ENCODE data around the gene MRLN. TPM values are rescaled to one million over a fixed set of nuclear protein-coding genes. Genes with fewer than 3 reads are reported as not detected.
"Not testable (repeated sequence)": the region's sequence is repeated elsewhere in the genome, so short reads cannot be mapped to it uniquely, and the experiment has no call there.

MRLN gene
- total RNA-seq, 2 experiments from 2014 or later: 0.56 TPM; not detected in 1

DNA sequence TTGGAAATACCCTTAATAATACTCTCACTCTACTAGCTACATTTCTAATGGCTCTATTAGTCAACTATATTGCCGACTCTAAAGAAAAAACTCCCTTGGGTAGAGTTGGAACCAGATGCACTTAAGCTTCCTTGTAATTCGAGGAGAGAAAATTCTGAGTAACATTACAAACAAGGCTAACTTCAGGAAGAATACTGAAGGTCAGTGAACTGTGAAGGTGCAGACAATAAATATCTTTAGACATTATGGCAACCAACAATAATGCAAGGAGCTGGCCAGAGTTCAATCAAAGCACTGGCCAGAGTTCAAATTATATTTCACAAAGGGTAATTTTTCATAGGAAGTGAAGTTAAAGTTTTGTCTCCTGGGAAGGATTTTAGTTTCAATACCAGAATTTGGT, 40.7 kb upstream of the MRLN start:
- ChIA-PET POLR2A (no interaction called here), CTCF (interaction anchor here (0.5 kb wide), 1 partner anchor 306 kb away, joined by 4 read pairs; no protein-coding TSS in a partner anchor)
- H3K9me3 Mint-ChIP-seq: no peaks in the 10 kb centered on the region
- peaks cover 98% of the 10 kb centered on the region for H3K36me3 Mint-ChIP-seq (ENCODE audit: low read depth)
- no peak overlapping the region for H3K4me3 ChIP-seq (ENCODE audit: low read length)
- H3K27me3 ChIP-seq (ENCODE audit: control insufficient read depth in 1 of 2, insufficient read depth in 2 of 2, low read length in 2 of 2): no peaks in the 10 kb centered on the region
- no peak for TF ChIP-seq CTCF (IDR thresholded peaks at IDR 0.05)
- no peaks in the 10 kb centered on the region for H3K9me3 ChIP-seq (ENCODE audit: control insufficient read depth in 1 of 2, insufficient read depth in 1 of 2, low read length in 2 of 2)
- intact Hi-C loops (cut with DNase I, micrococcal nuclease): no loop called here
- H3K4me1 ChIP-seq (ENCODE audit: insufficient read depth, low read length): no peaks in the 10 kb centered on the region
- H3K36me3 ChIP-seq (ENCODE audit: insufficient read depth, low read length): peaks cover 46% of the 10 kb centered on the region
- no peaks in the 10 kb centered on the region for H3K4me1 Mint-ChIP-seq (ENCODE audit: low read depth)
- H3K27me3 Mint-ChIP-seq: no peaks in the 10 kb centered on the region
- no peak for DNase-seq
- H3K4me3 Mint-ChIP-seq: no peak overlapping the region
- H3K27ac Mint-ChIP-seq: no peak overlapping the region
- no peak overlapping the region for H3K27ac ChIP-seq (ENCODE audit: low read depth in 1 of 2, low read length in 2 of 2)
- ATAC-seq (ENCODE audit: poor library complexity): no peak

GRCh38 chr10:59792812-59793211, 39.6 kb upstream of the MRLN start:
- TF ChIP-seq CTCF (IDR thresholded peaks at IDR 0.05): no peak
- Histone ChIP-seq H3K27me3 (ENCODE audit: control insufficient read depth in 1 of 2, insufficient read depth in 2 of 2, low read length in 2 of 2) (no peaks in the 10 kb centered on the region), H3K9me3 (ENCODE audit: control insufficient read depth in 1 of 2, insufficient read depth in 1 of 2, low read length in 2 of 2) (no peaks in the 10 kb centered on the region), H3K36me3 (ENCODE audit: insufficient read depth, low read length) (peaks cover 46% of the 10 kb centered on the region), H3K4me3 (ENCODE audit: low read length) (no peak overlapping the region), H3K27ac (ENCODE audit: low read depth in 1 of 2, low read length in 2 of 2) (no peak overlapping the region), H3K4me1 (ENCODE audit: insufficient read depth, low read length) (no peaks in the 10 kb centered on the region)
- no peaks in the 10 kb centered on the region for H3K27me3 Mint-ChIP-seq
- peaks cover 89% of the 10 kb centered on the region for H3K36me3 Mint-ChIP-seq (ENCODE audit: low read depth)
- no peak overlapping the region for H3K4me3 Mint-ChIP-seq
- ChIA-PET CTCF (no interaction called here), POLR2A (no interaction called here)
- H3K9me3 Mint-ChIP-seq: no peaks in the 10 kb centered on the region
- DNase-seq: no peak
- intact Hi-C loops (cut with DNase I, micrococcal nuclease): no loop called here
- ATAC-seq (ENCODE audit: poor library complexity): no peak
- no peaks in the 10 kb centered on the region for H3K4me1 Mint-ChIP-seq (ENCODE audit: low read depth)
- H3K27ac Mint-ChIP-seq: no peak overlapping the region

- H3K4me1 Mint-ChIP-seq (ENCODE audit: low read depth): no peaks in the 10 kb centered on the region
- peaks cover 77% of the 10 kb centered on the region for H3K36me3 Mint-ChIP-seq (ENCODE audit: low read depth)
These were observed 38.3 kb upstream of the MRLN start for GRCh38 chr10:59791601-59792000.

GRCh38 chr10:59790080-59790479, 36.8 kb upstream of the MRLN start:
- H3K4me3 ChIP-seq (ENCODE audit: low read length); H3K9me3 Mint-ChIP-seq; CTCF ChIA-PET; H3K4me3 Mint-ChIP-seq; DNase-seq; H3K27me3 ChIP-seq (ENCODE audit: control insufficient read depth in 1 of 2, insufficient read depth in 2 of 2, low read length in 2 of 2); ATAC-seq (ENCODE audit: poor library complexity); H3K27ac Mint-ChIP-seq; H3K9me3 ChIP-seq (ENCODE audit: control insufficient read depth in 1 of 2, insufficient read depth in 1 of 2, low read length in 2 of 2); H3K27me3 Mint-ChIP-seq; H3K27ac ChIP-seq (ENCODE audit: low read depth in 1 of 2, low read length in 2 of 2); intact Hi-C loops (cut with DNase I, micrococcal nuclease); POLR2A ChIA-PET; H3K4me1 Mint-ChIP-seq (ENCODE audit: low read depth); H3K4me1 ChIP-seq (ENCODE audit: insufficient read depth, low read length): not testable (repeated sequence)
- peaks cover 41% of the 10 kb centered on the region for H3K36me3 ChIP-seq (ENCODE audit: insufficient read depth, low read length)
- H3K36me3 Mint-ChIP-seq (ENCODE audit: low read depth): peaks cover 62% of the 10 kb centered on the region

More at GRCh38 chr10:59791601-59792000, 38.3 kb upstream of the MRLN start:
- Histone ChIP-seq H3K4me1 (ENCODE audit: insufficient read depth, low read length) (no peaks in the 10 kb centered on the region), H3K9me3 (ENCODE audit: control insufficient read depth in 1 of 2, insufficient read depth in 1 of 2, low read length in 2 of 2) (no peaks in the 10 kb centered on the region), H3K36me3 (ENCODE audit: insufficient read depth, low read length) (peaks cover 46% of the 10 kb centered on the region), H3K4me3 (ENCODE audit: low read length) (no peak overlapping the region), H3K27me3 (ENCODE audit: control insufficient read depth in 1 of 2, insufficient read depth in 2 of 2, low read length in 2 of 2) (no peaks in the 10 kb centered on the region), H3K27ac (ENCODE audit: low read depth in 1 of 2, low read length in 2 of 2) (no peak overlapping the region)
- Mint-ChIP-seq H3K4me3 (no peak overlapping the region), H3K9me3 (no peaks in the 10 kb centered on the region), H3K27me3 (no peaks in the 10 kb centered on the region), H3K27ac (no peak overlapping the region)
- CTCF ChIA-PET: no interaction called here
- POLR2A ChIA-PET: no interaction called here
- ATAC-seq (ENCODE audit: poor library complexity) (no peak), DNase-seq (no peak)
- intact Hi-C loops (cut with DNase I, micrococcal nuclease): no loop called here
- no peak for TF ChIP-seq CTCF (IDR thresholded peaks at IDR 0.05)

DNA sequence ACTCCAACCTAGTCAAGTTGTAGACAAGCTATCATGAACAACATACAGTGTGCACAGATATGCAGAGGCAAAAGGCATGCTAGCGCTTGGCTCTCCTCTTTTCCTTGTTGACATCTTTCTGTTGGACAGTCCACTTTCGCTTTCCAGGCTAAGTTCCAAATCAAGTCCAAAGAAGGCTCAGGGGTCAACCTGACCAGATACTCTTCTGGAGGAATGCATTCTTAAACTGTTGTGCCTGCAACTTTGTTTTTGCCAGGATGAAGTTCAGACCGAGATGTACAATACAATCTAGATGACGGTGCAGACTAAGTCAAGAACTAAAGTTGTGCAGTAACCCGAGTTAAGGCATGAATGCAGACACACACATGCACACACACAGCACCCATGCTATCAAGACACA, 35.7 kb upstream of the MRLN start:
- H3K4me3 ChIP-seq (ENCODE audit: low read length); H3K4me1 ChIP-seq (ENCODE audit: insufficient read depth, low read length); CTCF ChIA-PET; H3K27ac ChIP-seq (ENCODE audit: low read depth in 1 of 2, low read length in 2 of 2); POLR2A ChIA-PET; ATAC-seq (ENCODE audit: poor library complexity); H3K4me3 Mint-ChIP-seq; intact Hi-C loops (cut with DNase I, micrococcal nuclease); H3K4me1 Mint-ChIP-seq (ENCODE audit: low read depth); H3K27ac Mint-ChIP-seq; H3K9me3 Mint-ChIP-seq; H3K9me3 ChIP-seq (ENCODE audit: control insufficient read depth in 1 of 2, insufficient read depth in 1 of 2, low read length in 2 of 2); H3K27me3 ChIP-seq (ENCODE audit: control insufficient read depth in 1 of 2, insufficient read depth in 2 of 2, low read length in 2 of 2); DNase-seq; H3K27me3 Mint-ChIP-seq: not testable (repeated sequence)
- peaks cover 29% of the 10 kb centered on the region for H3K36me3 ChIP-seq (ENCODE audit: insufficient read depth, low read length)
- peaks cover 50% of the 10 kb centered on the region for H3K36me3 Mint-ChIP-seq (ENCODE audit: low read depth)
